HG02798 (cell line): Measurements from ENCODE around the gene HCST.
"Not testable (repeated sequence)": the region's sequence is repeated elsewhere in the genome, so short reads cannot be mapped to it uniquely, and the experiment has no call there.

Source experiments
- ATAC-seq: cut with Tn5 transposase; IDR thresholded peaks from one replicate; pipeline ENCODE4 v1.9.1; 2021; ENCODE audit warnings: mild to moderate bottlenecking; ENCODE audit not compliant: unreplicated experiment, poor library complexity

HCST gene

GRCh38 chr19:35903550-35904179 is 1.3 kb downstream of the HCST start:
- peak; percentile 41 for ATAC-seq

- ATAC-seq: no peak
Observed at GRCh38 chr19:35904311-35905068, 2.2 kb downstream of the HCST start.

- ATAC-seq: no peak
Observed at GRCh38 chr19:35905178-35905727, 2.9 kb downstream of the HCST start.

GRCh38 chr19:35907377-35907745 is 5.0 kb downstream of the HCST start:
- no peak for ATAC-seq

GRCh38 chr19:35908010-35908441 is 5.7 kb downstream of the HCST start, which contains the start of gene TYROBP:
TSS of gene TYROBP (minus strand) at chr19:35908295. CDS start at chr19:35908228, 67 bp downstream.
- ATAC-seq: no peak

- peak; percentile 45 for ATAC-seq
Observed at GRCh38 chr19:35908973-35909683, 6.8 kb downstream of the HCST start.

- ATAC-seq: peak; percentile 7
Observed at GRCh38 chr19:35909684-35910035, 7.3 kb downstream of the HCST start.

GRCh38 chr19:35910355-35910754 is 8.0 kb downstream of the HCST start:
- not testable (repeated sequence) for ATAC-seq

- ATAC-seq: no peak
Observed at GRCh38 chr19:35911173-35911572, 8.8 kb downstream of the HCST start.

GRCh38 chr19:35911790-35912189 is 9.5 kb downstream of the HCST start:
- no peak for ATAC-seq

- ATAC-seq: no peak
Observed at GRCh38 chr19:35913589-35913988, 11.3 kb downstream of the HCST start.

GRCh38 chr19:35915443-35915842 is 13.1 kb downstream of the HCST start:
- ATAC-seq: no peak

GRCh38 chr19:35919306-35919705 is 17.0 kb downstream of the HCST start:
- no peak for ATAC-seq

- no peak for ATAC-seq
Observed at GRCh38 chr19:35921012-35921411, 18.7 kb downstream of the HCST start.

GRCh38 chr19:35925501-35925900 is 23.2 kb downstream of the HCST start:
- ATAC-seq: no peak

GRCh38 chr19:35928507-35928906 is 26.2 kb downstream of the HCST start:
- ATAC-seq: no peak

- no peak for ATAC-seq
Observed at GRCh38 chr19:35929876-35930275, 27.5 kb downstream of the HCST start.

GRCh38 chr19:35931161-35931873 is 29.0 kb downstream of the HCST start:
- peak; percentile 97 for ATAC-seq

GRCh38 chr19:35931874-35932202 is 29.5 kb downstream of the HCST start:
- no peak for ATAC-seq

- ATAC-seq: no peak
Observed at GRCh38 chr19:35932291-35932936, 30.1 kb downstream of the HCST start.
